ENCODE data around the gene ZNF511. TPM values are rescaled to one million over a fixed set of nuclear protein-coding genes. Genes with fewer than 3 reads are reported as not detected.

Gene ZNF511
- total RNA-seq, 1 donor from 2014 or later: 35.9 TPM

DNA sequence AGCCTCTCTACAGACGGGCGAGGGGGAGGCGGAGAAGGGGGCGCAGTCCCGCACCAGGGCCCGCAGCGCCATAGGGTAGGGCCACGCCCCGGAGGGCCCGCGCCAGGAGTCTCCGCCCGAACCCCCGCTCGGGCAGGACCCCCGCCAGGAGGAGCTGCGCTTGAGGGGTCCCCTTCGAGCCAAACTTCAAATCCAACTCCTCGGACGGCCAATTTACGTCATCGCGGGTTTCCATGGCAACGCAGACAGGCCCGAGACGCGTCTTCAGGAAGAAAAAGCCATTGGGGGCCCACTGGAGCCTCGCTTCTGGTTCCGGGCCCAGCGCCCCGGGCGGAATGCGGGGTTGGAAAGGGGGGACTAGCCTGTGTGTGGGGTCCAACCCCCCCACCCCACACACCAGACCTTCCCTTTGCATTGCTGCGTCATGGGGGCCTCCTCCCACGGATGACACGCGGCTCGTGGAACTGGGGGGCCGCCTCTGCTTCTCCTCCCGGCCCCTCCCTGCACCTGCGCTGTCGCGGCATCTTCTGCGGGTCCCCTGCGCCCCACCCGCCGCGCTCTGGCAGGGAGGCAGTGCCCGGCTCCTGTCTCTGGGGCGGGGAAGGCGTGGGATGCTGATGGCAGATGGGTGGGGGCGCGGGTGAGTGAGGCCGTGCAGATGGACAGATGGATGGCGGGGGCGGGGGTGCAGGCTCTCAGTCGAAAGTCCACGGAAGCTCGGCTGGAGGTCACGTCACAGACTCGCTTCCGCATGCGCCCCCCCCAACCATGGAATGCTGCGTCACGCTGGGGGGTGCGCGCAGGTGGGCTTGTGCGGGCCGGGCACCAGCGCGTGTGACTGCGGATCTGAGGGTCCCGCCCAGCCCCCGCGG is 26.8 kb downstream of the ZNF511 start:
- peak; percentile 60 for DNase-seq (ENCODE audit: low spot score)

DNA sequence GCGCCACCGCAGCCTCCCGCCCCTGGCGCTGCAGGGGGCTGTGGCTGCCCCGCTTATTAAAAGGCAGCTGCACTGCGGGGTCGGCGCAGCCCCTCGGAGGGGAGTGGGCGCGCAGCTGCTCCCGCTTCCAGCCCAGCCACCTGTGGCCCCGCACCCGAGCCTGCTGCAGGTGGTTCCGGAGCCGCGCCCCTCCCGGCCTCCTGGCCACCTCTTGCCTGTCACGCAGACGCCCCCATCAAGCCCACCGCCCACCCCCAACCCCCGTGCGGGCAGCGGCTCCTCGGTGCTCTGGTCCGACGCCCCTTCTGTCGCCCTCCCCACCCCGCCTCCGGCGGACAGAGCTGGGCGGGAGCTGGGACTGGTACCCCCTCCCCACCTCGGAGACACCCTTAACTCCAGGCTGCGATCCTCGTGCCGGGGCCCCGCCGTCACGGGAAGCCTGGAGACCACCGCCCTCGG is 27.4 kb downstream of the ZNF511 start:
- DNase-seq (ENCODE audit: low spot score): no peak

GRCh38 chr10:133336577-133337369 is 28.1 kb downstream of the ZNF511 start, which contains the start of gene CALY:
TSS of gene CALY (minus strand) at chr10:133336896. CDS start at chr10:133328989, 7,907 bp downstream.
- DNase-seq (ENCODE audit: low spot score): peak; percentile 65

- no peak for DNase-seq (ENCODE audit: low spot score)
Observed at GRCh38 chr10:133337370-133337725, 28.6 kb downstream of the ZNF511 start.

DNA sequence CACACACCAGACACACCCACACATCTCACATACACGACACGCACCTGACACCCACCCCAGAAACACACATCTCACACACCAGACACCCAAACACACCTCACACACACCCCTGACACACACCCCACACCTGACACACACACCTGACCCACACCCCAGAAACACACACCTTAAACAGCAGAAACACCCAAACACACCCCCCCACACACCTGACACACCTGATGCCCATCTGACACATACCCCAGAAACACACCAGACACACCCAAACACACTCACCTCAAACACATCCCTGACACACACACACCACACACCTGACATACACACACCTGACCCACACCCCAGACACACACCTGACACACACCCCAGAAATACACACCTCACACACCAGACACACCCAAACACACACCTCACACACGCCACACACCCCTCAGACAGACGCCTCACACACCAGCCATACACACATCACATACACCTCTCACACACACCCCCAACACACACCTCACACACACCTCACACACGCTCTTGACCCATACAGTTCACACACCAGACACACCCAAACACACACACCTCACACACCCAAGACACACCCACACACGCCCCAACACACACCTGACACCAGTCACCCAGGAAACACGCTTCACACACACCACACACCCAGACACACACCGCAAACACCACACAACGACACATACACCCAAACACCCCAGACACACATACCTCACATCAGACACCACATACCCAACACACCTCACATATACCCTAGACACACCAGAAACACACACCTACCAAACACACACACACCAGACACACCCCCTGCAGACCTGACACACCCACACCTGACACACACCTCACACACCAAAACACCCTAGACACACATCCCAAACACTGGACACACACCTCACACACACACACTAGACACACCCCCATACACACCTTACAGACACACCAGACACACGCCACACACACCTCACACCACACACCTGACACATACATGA is 29.7 kb downstream of the ZNF511 start:
- DNase-seq (ENCODE audit: low spot score): no peak

- no peak for DNase-seq (ENCODE audit: low spot score)
Observed at GRCh38 chr10:133339708-133340380, 31.1 kb downstream of the ZNF511 start.

- no peak for DNase-seq (ENCODE audit: low spot score)
Observed at GRCh38 chr10:133341983-133342382, 33.3 kb downstream of the ZNF511 start.

- no peak for DNase-seq (ENCODE audit: low spot score)
Observed at GRCh38 chr10:133342942-133343341, 34.2 kb downstream of the ZNF511 start.

DNA sequence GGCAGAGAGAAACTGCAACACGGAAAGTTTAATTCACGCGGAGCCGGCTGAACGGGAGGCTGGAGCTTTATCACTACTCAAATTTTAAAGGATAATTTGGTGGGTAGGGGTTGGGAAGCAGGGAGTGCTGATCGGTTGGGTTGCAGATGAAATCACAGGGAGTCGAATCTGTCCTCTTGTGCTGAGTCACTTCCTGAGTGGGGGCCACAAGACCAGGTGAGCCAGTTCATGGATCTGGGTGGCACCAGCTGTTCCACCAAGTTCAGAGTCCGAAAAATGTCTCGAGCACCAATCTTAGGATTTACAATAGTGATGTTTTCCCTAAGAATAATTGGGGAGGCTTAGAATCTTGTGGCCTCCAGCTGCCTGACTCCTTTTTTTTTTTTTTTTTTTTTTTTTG is 34.8 kb downstream of the ZNF511 start:
- no peak for DNase-seq (ENCODE audit: low spot score)

DNA sequence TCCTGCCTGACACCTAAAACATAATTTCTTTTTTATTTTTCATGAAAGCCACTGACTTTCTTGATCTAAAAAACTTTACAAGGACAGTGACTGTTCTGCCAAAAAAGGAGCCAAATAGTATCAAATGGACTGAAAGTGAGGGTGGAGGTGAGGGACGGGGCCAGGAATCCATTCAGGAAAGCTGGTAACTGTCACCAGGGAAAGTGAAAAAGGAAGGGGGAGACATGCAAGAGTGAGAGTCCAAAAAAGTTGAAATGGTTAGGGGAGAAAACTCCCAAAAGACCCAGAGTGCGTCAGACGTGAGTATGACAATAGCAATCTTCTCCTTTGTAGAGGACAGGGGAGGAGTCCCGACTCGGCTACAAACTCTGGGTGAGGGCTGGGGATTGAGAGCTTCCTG is 35.5 kb downstream of the ZNF511 start:
- DNase-seq (ENCODE audit: low spot score): no peak

GRCh38 chr10:133346413-133346812 is 37.7 kb downstream of the ZNF511 start:
- no peak for DNase-seq (ENCODE audit: low spot score)

DNA sequence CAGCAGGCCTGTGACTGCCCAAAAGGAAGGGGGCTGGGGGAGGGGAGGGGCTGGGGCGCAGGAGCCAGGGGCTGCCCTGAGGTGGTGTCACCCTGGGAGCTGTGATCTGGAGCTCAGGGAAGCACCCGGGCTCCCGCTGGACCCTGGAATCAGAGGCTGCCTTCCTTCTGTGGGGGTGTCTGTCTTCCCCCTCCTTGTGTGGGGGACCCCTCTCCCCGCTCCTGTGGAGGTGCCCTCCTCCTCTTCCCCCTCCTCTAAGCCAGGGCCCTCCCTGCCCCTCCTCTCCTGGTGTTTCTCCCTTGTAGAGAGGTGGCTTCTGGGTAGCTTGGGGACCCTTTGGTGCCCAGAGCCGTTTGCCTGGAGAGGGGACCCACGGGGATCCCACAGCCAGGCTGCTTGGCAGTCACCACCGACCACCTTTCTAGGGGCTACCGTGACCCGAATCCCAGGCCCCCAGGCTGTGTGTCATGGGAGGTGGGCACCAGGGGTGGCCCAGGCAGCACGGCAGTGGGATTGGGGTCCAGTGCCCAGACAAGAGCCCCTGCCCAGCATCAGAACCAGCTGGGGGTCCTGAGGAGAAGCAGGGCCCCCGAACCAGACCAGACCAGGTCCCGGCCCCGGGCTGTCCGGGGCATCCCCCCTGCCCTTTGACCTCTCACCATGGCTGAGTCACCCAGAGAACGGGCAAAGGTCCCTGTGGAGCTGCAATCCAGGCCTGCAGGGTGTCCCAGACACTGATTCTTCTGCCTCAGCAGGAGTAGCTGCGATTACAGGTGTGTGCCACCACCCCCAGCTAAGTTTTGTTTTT is 39.2 kb downstream of the ZNF511 start:
- no peak for DNase-seq (ENCODE audit: low spot score)

DNA sequence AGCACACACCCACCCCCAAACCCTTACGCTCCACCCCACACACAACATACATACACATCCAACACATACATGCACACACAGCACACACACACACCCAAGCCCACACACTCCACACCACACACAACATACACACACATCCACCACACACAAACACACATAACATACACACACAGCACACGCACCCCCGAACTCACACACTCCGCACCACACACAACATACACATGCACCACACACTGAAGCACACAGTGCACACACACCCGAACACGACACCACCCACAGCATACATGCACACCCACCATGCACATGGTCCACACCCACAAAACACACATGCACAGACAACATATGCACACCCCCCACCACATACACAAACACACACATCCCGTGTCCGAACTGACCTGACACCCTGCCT is 40.5 kb downstream of the ZNF511 start:
- no peak for DNase-seq (ENCODE audit: low spot score)

DNA sequence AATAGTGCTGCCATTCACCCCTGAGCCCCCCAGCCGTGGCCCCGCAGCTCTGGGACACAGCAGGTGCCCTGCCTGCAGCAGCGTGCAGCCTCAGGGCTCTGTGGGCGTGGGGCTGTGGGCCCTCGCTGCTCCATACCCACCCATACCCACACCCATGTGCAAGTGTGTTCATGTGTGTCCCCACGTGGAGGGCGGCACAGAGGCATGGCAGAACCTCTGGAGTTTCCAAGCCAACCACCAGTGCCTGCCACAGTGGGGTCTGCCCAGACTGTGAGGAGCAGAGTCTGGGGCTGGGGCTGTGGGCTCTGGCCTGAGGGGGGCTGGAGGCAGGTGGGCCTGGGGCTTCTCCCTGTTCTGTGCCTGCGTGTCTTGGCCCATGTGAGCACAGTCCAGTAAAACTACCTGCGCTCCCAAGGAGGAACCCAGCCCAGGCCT is 40.9 kb downstream of the ZNF511 start:
- no peak for DNase-seq (ENCODE audit: low spot score)

- DNase-seq (ENCODE audit: low spot score): no peak
Observed at GRCh38 chr10:133350283-133350949, 41.7 kb downstream of the ZNF511 start.

- DNase-seq (ENCODE audit: low spot score): no peak
Observed at GRCh38 chr10:133350950-133351329, 42.2 kb downstream of the ZNF511 start.

DNA sequence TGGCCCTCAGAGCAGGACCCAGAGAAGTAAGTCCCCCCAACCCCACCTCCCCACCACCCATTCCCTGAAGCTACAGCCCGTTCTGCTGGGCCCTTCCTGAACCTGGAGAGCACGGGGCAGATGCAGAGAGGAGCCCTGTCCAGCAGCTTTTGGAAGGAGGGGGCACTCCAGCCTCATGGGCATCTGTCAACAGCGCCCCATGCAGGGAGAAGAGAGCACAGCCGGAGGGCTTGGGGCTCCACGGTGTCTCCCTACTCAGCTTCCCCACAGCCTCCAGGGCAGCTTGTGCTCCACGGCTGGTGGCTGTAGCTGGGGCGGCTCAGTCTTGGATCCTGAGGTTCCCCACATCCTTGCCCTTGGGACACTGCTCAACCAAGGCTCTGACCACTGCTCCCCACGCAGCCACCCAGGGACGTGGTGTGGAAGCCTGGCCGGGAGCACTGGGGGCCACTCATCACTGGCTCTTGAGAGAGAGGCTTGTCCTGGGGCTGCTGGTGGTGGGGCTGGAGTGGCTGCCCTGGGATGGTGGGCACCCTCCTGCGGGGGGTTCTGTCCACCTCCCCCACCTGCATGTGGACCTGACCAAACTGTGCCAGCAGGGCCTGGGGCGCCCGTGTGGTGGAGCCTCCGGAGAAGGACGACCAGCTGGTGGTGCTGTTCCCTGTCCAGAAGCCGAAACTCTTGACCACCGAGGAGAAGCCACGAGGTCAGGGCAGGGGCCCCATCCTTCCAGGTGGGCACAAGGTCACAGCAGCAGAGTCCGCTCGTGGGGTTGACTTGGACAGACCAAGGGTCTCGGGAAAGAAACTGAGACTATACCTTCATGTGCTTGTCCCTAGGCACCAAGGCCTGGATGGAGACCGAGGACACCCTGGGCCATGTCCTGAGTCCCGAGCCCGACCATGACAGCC is 42.9 kb downstream of the ZNF511 start:
- no peak for DNase-seq (ENCODE audit: low spot score)

GRCh38 chr10:133353202-133353959 is 44.7 kb downstream of the ZNF511 start:
- DNase-seq (ENCODE audit: low spot score): no peak

Data from mucosa of gallbladder (tissue), 1 donor.